Epithelial cell of esophagus (primary cell): Measurements from ENCODE around the gene NTSR2.

ENCODE experiments used
- DNase-seq: peaks from one replicate; pipeline ENCODE4 v3.0.0; 2010; ENCODE audit warnings: low read depth
- H3K4me3 ChIP-seq: 2 replicates; pipeline ENCODE4 v1.5.1; 2011; ENCODE audit warnings: mild to moderate bottlenecking, low read length, control low read depth
- CTCF ChIP-seq: IDR thresholded peaks from 2 replicates; pipeline ENCODE4 v1.5.1; 2011; ENCODE audit warnings: low read depth, mild to moderate bottlenecking, low read length, control low read depth, inconsistent platforms; ENCODE audit not compliant: insufficient read depth; ENCODE audit errors: missing control alignments

NTSR2 gene

GRCh38 chr2:11672407-11672806, 2.4 kb upstream of the NTSR2 start:
- DNase-seq, result no peak
- no peak overlapping the region for H3K4me3 ChIP-seq
- no peak for TF ChIP-seq CTCF

GRCh38 chr2:11667866-11668637, 1.9 kb downstream of the NTSR2 start:
- TF ChIP-seq CTCF, result no peak
- no peak overlapping the region for H3K4me3 ChIP-seq
- no peak for DNase-seq

- no peak for TF ChIP-seq CTCF
- no peak overlapping the region for H3K4me3 ChIP-seq
- no peak for DNase-seq
Observed at GRCh38 chr2:11667194-11667593, 2.8 kb downstream of the NTSR2 start.

GRCh38 chr2:11665510-11666362, 4.3 kb downstream of the NTSR2 start:
- no peak for DNase-seq
- H3K4me3 ChIP-seq, result no peak overlapping the region
- no peak for TF ChIP-seq CTCF

- TF ChIP-seq CTCF, result no peak
- no peak for DNase-seq
Observed at GRCh38 chr2:11665028-11665427, 5.0 kb downstream of the NTSR2 start.

GRCh38 chr2:11663427-11663826, 6.6 kb downstream of the NTSR2 start:
- peak; percentile 26 for DNase-seq
- H3K4me3 ChIP-seq, result no peak overlapping the region
- no peak for TF ChIP-seq CTCF

More at GRCh38 chr2:11665028-11665427, 5.0 kb downstream of the NTSR2 start:
- H3K4me3 ChIP-seq, result no peak overlapping the region
